Measurements from ENCODE around the gene SPSB1.
"Not testable (repeated sequence)": the region's sequence is repeated elsewhere in the genome, so short reads cannot be mapped to it uniquely, and the experiment has no call there.

The SPSB1 gene

DNA sequence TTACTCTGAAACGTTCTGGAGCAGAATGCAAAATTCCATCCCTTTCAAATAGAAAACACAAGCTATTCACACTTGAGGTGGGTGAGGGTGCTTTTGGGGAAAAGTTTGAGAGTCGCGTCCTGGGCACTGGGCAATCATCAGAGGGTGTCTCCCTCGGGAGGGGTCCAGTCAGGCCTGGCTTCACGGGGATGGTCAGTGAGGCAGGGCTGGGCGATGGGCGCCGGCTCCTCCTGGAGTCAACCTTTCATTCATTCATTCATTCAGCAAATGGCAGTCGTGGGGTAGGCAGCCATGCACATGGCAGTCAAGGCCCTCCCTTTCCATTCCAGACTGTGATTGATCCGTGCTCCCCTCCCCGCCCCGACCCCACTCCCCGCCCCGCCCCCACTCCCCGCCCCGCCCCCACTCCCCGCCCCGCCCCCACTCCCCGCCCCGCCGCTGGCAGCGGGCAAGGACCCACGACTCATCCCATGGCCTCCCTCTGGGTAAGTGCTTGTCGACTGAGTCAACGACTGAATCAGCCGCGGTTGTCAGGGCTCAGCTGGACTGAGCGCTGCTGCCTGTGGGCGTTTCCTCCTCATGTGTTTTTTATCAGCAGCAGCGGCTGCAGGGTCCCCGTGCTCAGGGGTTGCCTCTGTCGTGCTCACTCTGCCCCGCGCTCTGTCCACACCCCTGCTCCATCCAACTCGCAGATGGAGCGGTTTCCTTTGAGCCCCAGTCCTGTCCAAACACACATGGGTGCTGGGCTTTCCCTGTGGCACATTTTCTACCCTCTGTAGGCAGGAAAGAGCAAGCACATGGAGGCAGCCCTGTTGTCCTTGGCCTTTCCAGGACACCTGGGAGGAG, 12.5 kb upstream of the SPSB1 start:
- peak; percentile 12 for DNase-seq

DNA sequence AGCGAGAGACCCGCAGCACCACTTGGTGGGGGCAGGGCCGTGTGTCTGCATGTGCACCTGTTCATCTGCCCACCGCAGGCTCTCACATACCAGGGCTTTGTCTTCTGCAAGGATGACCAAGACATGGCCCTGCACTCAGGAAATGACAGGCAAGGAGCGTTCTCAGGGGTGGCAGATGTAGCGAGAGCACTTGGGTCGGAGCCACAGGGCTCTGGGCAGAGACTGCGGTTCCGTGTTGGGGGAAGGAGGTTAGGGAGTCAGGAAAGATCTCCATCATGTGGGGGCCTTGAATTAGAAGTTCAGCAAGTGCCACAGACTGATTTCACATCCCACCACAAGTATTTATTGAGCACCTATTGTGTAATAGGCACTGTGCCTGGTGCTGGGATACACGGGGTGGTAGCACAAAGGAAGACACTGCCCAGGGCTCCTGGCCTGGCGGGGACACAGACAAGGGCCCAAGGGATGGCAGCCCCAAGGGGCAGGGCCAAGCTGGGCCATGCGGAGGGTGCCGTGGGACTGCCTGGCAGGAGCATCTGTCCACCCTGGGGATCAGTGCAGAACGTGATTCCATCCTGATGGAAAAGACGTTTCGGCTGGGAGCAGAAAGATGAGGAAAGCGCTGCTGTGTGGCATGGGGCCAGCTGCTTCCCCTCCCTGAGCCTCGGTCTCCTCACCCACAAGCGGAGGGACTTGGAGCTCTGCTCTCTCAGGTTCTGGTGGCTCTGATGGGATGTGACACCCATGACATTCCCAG, 11.4 kb upstream of the SPSB1 start:
- DNase-seq, result no peak

DNA sequence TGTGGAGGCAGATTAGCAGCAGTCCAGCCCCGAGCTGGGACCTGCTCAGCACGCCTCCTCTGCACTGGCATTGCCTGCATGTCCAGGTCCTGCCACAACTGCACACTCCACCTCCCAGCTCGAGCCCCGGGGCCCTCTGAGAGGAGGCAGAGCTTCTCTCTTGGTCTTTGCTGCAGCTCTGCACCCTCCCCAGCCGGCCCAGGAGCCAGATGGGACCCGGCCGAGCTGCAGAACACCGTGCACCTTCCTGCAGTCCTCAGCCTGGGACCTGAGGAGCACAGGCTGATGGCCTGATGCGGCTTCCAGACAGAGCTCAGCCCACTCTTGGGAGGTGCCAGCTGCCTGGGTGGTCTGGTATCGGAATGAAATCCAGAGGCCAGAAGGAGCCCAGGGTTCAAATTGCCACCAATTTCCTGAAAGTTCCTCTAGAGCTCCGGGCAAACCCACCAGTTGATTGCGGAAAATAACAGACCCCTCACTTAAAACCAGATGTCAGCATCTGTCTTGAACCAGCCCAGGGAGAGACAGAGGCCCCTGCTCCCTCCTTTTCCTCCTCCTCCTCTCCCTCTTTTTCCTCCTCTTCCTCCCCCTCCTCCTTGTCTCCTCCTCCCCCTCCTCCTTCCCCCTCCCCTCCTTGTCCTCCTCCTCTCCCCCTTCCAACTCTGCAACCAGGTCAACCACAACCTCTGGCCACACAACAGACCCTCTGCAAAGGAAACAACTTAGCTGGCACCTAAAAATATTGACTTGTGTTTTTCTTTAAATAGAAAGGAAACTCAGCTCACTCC, 10.6 kb upstream of the SPSB1 start:
- DNase-seq, result no peak

DNA sequence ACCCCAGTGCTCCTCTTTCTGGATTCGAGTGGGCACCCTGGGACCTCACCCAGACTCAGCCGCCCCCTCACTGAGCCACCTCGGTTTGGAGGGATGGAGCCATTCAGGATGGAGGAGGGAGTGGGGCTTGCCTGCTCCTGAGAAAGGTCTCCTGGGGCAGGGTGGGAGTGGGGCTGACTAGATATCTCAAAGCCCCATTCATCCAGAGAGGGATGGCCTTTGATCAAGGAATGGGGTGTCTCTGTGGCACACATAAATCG, 10.1 kb upstream of the SPSB1 start:
- DNase-seq, result no peak

DNA sequence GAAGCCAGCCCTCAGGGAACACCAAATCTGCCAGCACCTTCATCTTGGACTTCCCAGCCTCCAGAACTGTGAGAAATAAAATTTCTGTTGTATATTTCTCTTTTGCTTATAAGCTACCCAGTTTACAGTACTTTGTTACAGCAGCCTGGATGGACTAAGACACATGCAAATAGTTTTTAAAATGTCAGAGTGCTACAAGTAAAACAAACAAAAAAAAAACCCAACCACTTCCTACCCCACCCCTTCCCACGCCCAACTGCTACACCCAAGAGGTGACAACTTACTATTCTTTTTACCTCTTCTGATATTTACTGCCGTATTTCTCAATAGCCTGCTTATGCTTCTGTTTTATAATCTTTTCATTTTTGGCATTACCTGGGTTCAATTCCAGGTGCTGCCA, 8.6 kb upstream of the SPSB1 start:
- no peak for DNase-seq

DNA sequence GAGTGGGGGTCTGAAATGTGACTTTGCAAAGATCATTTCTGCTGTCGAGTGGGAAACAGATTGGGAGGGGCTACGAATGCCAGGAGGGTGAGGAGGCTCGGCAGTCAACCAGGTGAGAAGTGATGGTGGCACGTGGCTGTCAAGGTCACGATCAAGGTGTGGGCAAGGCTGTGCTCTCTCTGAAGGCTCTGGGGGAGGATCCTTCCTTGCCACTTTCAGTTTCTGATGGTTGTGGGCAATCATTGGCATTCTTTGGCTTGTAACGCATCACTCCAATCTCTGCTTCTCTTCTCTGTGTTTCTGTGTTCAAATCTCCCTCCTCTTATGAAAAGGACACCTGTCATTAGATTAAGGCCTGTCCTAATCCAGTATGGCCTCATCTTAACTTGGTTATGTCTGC, 6.1 kb upstream of the SPSB1 start:
- no peak for DNase-seq

- peak; percentile 15 for DNase-seq
These were observed 3.6 kb upstream of the SPSB1 start for GRCh38 chr1:9289090-9289534.

- DNase-seq, result no peak
These were observed 2.8 kb upstream of the SPSB1 start for GRCh38 chr1:9289711-9290485.

- DNase-seq, result no peak
These were observed 757 bp upstream of the SPSB1 start for GRCh38 chr1:9291914-9292360.

GRCh38 chr1:9293241-9293532, 493 bp downstream of the SPSB1 start:
- DNase-seq, result no peak

DNA sequence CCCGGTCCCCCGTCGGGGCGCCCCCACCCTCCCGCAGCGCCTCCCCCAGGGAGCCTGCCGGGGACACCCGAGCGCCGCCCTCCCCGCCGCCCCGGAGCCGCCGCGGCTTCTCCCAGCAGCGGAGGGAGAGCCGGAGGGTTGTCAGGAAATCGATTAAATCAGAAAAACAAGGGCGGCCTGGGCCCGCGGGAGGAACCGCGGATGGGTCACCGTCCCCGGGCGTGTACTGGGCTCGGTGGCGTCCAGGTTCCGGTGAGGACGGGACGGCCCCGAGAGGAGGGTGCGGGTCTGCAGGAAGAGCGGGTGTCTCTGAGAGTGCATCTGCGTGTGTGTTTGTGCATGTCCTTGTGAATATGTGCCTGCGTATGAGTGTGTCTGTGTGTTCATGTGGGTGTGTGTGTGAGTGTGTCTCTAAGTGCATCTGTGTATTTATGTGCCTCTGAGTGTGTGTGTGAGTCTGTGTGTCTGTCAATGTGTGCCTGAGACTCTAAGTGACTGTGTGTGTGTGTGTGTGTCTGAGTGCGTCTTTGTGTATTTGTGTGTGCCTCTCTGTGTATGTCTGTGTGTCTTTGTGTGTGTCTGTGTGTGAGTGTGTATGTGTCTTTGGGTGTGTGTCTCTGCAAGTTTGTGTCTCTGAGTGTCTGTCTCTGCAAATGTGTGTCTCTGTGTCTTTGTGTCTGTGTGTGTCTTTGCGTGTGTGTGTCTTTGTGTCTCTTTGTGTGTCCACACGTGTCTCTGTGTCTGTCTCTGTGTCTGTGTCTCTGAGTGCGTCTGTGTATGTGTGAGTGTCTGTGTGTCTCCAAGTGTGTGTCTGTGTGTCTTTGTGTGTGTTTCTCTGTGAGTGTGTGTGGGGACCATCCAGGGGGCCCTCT, 1.1 kb downstream of the SPSB1 start:
- peak; percentile 11 for DNase-seq

GRCh38 chr1:9294405-9294773, 1.7 kb downstream of the SPSB1 start:
- no peak for DNase-seq

DNA sequence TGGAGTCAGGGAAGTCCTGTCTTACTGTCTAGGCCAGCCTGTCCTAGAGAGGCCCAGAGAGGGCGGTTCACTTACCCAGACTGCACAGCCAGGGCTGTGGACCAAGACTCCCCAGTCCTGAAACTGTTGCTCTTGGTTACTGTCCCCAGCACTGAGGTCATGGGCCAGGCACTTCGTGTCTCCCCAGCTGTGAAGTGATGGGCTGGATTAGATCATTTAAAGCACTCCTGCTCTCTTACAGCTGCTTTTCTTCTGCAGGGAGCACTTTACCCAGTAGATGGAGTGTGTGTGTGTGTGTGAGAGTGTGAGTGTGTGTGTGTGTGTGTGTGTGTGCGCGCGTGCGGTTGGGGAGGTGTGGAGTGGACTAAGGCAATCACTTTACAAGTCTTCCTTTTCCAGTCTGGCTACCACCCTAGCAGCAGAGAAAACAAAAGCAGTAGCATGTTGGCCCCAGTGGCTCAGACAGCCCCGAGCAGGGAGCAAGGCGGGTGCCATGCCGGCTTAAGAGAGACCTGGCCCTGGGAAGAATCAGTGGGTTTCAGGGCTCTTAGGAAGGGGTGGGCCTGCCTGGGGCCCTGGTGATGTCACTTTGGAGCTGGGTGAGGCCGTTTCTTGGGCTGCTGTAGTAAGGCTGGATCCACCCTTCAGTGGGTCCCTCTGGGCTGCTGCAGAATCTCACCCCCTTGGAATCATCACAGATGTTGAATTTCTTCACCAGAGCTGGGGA, 2.4 kb downstream of the SPSB1 start:
- no peak for DNase-seq

GRCh38 chr1:9295884-9296283, 3.2 kb downstream of the SPSB1 start:
- no peak for DNase-seq

DNA sequence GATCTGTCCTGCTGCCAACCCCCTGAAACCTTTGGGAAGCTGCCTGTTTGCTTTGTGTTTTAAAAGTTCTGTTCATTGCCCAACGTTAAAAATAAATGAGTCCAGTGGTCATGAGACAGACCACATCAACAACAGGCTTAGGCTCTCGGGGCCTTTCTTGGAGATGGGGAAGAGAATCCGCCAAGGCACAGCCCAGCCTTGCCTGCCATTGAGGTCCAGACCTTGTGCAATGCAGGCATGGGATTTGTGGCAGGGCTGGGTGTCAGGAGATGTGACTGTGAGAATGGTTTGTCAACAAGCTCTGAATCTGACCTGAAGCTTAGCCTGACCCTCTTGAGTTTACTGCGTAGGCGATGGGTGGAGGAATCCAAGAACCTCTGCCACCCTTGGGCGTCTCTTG, 4.2 kb downstream of the SPSB1 start:
- no peak for DNase-seq

DNA sequence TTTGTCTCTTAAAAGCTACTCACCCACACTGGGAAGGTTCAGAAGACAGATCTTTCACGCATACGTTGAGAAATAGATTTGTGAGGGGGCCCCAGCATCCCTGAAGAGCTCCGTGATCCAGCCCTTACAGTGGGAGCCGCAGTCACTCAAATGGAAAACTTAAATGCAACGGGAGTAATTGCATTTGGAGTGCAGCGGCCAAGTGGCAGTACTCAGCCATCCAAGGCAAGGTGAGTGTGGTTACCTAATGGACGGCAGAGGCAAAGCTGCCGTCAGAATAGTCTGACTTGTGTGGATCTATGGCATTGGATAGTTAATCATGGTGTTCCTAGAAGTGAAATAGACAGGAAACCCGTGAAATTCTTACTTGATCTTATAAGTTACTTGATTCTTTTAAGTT, 5.1 kb downstream of the SPSB1 start:
- DNase-seq, result no peak

GRCh38 chr1:9298282-9298681, 5.6 kb downstream of the SPSB1 start:
- no peak for DNase-seq

- DNase-seq, result not testable (repeated sequence)
These were observed 7.2 kb downstream of the SPSB1 start for GRCh38 chr1:9299571-9300541.

GRCh38 chr1:9300573-9300972, 7.9 kb downstream of the SPSB1 start:
- no peak for DNase-seq
